HL-60 (cell line): Measurements from ENCODE around the gene IFNL2.

Source experiments
- CTCF ChIP-seq: IDR thresholded peaks from one replicate; pipeline ENCODE4 v1.5.1; 2011; ENCODE audit warnings: low read length, control low read depth, inconsistent platforms; ENCODE audit not compliant: insufficient read depth
- GABPA ChIP-seq: IDR thresholded peaks from 2 replicates; pipeline ENCODE4 v1.6.1; 2012; ENCODE audit warnings: low read depth
- POLR2AphosphoS5 ChIP-seq: IDR thresholded peaks from 2 replicates; pipeline ENCODE4 v1.6.1; 2012; ENCODE audit warnings: low read depth

- TF ChIP-seq GABPA: no peak
- no peak for TF ChIP-seq POLR2AphosphoS5
- TF ChIP-seq CTCF: no peak
Observed at GRCh38 chr19:39232708-39233107, 35.5 kb upstream of the IFNL2 start.
